GM21528 (cell line): Measurements from ENCODE around the gene SLC25A44.
"Not testable (repeated sequence)": the region's sequence is repeated elsewhere in the genome, so short reads cannot be mapped to it uniquely, and the experiment has no call there.

Source experiments
- ATAC-seq: cut with Tn5 transposase; IDR thresholded peaks from one replicate; pipeline ENCODE4 v1.9.1; 2021; ENCODE audit warnings: mild to moderate bottlenecking, moderate library complexity; ENCODE audit not compliant: unreplicated experiment, low FRiP score

SLC25A44 gene

DNA sequence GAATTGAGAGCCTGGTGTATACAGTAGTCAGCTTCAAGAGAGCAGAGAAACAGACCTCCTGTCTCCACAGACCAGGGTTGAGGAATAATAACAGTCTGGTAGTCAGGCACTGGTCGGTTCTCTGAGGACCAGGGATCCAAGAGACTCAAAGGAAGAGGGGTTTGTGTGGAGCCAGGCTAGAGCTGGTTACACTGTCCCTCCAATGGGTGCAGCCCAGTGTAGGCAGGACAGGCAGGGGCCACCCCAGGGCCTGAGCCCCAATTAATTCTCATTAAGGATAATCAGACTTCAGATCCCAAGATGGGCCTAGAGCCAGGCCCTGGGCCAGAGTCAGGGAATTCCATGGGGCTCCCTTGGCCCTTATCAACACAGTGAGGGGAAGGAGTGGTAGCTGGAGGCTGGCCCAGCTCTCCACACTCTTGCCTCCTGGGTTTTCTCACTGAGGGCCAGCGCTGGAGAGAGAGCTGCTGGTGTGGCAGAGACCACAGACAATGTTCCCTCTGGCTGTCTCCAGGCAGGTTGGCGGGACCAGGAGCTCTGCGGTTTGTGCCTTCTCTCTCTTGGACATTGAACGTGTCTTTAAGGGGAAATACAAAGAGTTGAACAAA, 31.4 kb upstream of the SLC25A44 start:
- ATAC-seq: no peak

DNA sequence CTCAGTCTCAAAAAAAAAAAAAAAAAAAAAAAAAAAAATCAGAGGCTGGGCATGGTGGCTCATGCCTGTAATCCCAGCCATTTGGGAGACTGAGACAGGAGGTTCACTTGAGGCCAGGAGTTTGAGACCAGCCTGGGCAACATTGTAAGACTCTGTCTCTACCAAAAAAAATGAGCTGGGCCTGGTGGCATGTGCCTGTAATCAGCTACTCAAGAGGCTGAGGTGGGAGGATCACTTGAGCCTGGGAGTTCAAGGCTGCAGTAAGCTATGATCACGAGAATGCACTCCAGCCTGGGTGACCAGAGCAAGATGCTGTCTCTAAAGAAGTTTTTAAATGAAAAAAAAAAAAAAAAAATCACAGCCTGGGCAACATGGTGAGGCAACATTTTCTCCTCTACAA, 30.2 kb upstream of the SLC25A44 start:
- ATAC-seq: no peak

DNA sequence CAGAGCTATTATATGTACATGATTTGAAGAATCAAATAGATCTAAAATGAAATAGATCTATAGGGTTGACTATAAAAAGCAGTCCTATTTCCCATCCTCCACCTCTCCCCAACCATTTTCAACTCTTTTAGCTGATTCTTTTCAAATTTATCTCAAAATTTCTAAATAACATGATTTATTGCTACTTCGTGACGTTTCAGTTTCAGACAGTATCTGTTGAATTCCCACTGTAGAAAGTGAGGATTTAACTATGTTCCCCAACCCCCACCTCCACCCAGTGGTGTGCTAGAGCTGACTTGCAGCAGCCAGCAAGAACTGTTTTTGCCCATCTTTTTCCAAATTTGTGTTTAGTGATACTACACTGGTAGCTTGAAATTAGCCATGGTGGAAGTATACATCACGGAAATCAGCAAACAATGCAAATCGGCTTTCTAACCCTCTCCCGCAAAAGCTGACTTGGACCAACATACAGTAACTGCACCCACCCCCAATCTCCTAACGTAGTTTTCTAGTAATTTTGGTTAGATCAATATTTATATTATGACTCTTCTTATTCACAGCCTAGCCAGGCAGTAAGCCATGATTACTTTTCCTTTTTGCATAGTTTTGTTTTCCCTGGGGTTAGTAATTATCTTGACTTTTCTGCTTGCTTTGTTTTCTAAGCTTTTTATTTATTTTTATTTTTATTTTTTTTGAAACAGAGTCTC, 29.6 kb upstream of the SLC25A44 start:
- ATAC-seq: no peak

DNA sequence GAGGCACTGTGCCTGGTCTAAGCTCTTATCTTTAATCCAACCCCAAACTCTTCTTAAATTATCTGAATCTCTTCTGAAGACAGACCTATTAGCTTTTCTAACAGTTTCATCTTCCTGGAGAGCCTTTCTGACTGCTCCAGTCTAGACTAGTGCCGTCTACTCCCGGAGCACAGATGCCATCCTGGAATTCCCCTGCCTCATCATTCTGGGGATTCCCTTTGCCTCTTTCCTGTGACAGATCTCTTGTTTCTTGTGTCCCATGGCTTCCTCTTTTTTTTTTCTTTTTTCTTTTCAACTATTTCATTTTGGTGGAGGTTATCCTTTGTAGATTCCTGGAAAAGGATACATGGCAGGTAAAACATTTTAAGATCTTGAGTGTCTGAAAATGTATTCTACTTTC, 28.8 kb upstream of the SLC25A44 start:
- ATAC-seq: no peak

DNA sequence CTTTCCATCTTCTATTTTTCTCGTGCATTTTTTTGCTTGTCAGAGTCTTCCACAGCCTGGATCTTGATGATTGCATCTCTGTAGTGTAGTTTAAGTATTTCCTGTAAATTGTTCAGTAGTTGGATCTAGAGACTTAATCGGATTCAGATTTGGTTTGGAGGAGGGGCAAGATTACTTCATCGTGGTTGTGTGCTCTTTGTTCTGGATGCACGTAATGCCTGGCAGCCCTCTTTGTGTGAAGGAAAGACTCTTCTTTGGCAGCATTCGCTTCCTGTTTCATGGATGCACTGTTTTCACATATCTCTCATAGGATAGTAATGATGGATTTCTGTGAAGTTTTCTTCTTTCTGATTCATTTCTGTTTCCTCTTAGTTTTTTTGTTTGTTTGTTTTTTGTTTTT, 26.4 kb upstream of the SLC25A44 start:
- no peak for ATAC-seq

DNA sequence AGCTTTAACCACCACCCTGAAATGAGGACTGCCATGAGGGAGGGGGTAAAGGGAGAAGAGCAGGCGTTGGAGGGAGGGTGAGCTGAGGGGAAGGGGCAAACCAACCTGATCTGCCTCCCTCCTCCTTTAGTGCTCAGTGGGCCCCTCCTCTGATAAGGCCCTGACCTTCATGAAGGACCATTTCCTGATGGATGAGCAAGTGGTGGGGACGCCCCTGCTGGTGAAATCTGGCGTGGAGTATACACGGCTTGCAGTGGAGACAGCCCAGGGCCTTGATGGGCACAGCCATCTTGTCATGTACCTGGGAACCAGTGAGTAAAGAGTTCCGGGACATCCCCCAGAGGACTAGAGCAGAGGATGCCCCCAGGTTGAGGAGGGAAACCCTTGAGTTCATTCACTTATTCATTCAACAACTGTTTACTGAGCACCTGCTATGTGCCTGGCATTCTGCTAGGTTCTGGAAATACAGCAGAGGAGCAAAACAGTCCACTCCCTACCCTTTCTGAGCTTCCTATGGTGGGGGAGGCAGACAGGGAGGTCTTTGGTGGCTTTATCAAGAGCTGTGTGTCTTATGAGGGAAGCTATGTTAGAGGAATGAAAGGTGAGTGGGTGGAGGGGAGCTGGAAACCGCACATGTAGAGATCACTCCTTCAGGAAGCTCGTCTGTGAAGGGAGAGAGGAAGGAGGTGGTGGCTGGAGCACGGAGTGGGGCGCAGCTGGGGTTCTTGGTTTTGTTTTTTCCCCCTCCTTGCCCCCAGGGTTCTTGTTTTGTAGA, 21.0 kb upstream of the SLC25A44 start:
- ATAC-seq: no peak

DNA sequence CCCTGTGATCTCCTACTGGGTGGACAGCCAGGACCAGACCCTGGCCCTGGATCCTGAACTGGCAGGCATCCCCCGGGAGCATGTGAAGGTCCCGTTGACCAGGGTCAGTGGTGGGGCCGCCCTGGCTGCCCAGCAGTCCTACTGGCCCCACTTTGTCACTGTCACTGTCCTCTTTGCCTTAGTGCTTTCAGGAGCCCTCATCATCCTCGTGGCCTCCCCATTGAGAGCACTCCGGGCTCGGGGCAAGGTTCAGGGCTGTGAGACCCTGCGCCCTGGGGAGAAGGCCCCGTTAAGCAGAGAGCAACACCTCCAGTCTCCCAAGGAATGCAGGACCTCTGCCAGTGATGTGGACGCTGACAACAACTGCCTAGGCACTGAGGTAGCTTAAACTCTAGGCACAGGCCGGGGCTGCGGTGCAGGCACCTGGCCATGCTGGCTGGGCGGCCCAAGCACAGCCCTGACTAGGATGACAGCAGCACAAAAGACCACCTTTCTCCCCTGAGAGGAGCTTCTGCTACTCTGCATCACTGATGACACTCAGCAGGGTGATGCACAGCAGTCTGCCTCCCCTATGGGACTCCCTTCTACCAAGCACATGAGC, 17.2 kb upstream of the SLC25A44 start:
- no peak for ATAC-seq

DNA sequence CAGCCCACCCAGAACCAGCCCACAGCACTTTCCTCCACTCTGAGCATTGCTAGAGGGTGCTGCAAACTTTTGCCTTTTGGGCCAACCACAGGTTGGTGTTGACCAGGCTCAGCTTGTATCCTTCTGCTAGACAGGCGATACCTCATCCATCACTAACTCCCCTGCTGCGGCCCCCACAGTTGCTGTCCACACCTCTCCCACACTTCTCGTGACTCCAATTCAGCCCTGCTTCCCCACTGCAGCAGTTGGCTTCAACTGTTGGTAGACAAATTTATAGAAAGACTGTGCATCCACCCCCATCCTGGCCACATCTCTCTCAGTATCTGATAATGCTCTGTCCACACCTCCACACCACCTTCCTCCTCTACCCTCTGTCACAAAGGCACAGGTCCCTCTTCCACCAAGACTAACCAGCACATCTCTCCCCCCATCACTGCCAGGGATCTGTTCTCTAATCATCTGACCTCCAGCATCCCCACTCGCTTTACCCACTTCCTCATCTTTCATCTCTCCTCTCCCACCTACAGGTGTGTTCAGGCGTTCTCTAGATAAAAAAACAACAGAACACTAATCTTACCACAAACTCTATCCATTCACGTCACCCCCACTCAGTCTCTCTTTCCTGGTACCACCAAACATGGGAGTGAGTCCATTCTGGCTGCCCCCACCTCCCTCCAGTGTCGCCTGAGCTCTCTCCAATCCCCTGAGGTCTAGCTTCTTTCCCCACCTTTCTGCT, 15.8 kb upstream of the SLC25A44 start:
- ATAC-seq: no peak

DNA sequence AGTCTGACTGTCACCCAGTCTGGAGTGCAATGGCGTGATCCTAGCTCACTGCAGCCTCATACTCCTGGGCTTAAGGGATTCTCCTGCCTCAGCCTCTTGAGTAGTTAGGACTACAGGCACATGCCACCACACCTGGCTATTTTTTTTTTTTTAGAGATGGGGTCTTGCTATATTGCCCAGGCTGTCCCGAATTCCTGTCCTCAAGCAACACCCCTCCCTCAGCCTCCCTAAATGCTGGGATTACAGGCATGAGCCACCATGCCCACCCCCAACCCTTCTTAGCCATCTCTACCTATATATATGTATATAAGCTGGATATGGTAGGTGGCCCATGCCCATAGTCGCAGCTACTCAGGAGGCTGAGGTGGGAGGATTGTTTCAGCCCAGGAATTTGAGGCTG, 13.4 kb upstream of the SLC25A44 start:
- ATAC-seq: no peak

DNA sequence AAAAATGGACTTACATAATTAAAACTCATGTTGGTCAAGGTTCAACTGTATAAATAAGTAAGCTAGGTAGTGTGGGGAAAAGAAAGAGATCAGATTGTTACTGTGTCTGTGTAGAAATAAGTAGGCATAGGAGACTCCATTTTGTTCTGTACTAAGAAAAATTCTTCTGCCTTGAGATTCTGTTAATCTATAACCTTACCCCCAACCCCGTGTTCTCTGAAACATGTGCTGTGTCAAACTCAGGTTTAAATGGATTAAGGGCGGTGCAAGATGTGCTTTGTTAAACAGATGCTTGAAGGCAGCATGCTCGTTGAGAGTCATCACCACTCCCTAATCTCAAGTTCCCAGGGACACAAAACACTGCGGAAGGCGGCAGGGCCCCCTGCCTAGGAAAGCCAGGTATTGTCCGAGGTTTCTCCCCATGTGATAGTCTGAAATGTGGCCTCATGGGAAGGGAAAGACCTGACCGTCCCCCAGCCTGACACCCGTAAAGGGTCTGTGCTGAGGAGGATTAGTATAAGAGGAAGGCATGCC, 12.4 kb upstream of the SLC25A44 start:
- ATAC-seq: not testable (repeated sequence)

DNA sequence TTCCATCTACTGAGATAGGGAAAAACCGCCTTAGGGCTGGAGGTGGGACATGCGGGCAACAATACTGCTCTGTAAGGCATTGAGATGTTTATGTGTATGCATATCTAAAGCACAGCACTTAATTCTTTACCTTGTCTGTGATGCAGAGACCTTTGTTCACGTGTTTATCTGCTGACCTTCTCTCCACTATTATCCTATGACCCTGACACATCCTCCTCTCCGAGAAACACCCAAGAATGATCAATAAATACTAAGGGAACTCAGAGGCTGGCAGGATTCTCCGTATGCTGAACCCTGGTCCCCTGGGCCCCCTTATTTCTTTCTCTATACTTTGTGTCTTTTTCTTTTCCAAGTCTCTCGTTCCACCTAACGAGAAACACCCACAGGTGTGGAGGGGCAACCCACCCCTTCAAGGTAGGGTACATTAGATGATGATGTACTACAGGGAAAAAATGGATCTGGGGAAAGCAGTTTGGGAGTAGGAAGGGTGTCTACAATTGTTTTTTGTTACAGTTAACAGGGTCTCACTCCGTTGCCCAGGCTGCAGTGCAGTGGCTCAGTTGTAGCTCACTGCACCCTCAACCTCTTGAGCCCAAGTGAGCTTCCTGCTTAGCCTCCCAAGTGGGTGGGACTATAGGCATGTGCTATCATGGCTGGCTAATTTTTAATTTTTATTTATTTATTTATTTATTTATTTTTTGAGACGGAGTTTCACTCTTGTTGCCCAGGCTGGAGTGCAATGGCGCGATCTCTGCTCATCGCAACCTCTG, 11.7 kb upstream of the SLC25A44 start:
- not testable (repeated sequence) for ATAC-seq

DNA sequence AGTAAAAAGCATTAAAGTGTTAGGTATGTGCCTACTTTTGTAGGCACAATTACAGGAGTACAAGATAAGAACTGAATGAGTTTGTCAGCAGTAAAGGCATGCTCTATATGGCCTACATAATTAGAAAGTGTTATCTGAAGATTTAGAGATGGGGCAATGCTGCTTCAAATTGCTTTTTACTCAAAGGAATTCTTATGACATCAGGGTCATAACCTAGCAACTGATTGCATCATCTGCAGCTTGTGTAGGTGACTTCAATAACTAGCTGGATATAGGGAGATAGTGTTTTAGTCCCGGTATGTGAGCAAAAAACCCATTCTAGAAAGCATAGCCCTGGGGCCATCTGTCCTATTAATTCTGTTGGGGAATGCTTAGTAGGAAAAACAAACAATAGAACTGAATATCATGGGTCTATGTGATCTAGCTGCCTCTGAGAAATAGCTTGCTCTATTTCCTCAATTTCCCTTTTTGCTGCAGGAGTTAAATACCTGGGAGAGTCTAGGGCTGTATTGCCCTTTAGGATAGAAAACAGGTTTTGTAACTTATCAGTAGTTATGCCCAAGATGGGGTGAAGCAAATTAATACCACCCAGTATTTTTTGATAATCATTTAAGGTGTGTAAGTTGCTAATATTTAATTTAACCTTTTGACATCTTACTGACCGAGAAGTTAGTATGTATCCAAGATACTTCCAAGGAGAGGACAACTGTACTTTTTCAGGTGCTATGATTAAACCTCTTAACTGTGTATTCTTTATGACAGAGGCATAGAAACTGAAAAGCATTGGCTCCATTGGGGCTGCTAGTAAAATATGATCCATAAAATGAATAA, 7.3 kb upstream of the SLC25A44 start:
- ATAC-seq: not testable (repeated sequence)

DNA sequence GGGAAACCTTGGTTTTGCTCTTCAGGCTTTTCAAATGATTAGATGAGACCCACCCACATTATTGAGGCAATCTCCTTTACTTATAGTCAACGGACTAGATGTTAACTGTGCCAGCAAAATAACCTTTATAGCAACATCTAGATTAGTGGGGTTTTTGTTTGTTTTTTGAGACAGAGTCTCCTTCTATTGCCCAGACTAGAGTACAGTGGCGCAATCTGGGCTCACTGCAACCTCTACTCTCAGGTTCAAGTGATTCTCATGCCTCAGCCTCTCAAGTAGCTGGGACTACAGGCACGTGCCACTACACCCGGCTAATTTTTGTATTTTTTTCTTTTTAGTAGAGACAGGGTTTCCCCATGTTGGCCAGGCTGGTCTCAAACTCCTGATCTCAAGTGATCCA, 3.6 kb upstream of the SLC25A44 start:
- ATAC-seq: not testable (repeated sequence)

DNA sequence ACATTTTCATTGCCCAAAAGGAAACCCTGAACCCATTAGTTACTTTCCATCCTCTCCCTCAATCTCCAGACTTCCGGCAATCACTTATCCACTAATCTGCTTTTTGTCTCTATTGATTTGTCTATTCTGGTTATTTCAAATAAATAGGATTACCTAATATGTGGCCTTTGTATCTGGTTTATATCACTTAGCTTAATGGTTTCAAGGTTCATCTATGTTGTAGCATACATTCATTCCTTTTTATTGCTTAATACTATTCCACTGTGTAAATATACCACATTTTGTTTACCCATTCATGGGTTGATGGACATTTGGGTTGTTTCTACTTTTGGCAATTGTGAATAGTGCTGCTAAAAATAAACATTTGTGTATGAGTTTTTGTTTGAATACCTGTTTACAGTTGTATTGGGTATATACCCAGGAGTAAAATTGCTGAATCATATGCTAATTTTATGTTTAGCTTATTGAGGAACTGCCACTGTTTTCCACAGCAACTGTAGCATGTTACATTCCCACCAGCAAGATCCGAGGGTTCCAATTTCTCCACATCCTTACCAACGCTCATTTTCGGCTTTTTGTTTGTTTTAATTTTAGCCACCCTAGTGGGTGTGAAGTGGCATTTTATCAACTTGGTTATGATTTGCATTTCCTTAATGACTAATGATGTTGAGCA, 2.5 kb upstream of the SLC25A44 start:
- no peak for ATAC-seq

DNA sequence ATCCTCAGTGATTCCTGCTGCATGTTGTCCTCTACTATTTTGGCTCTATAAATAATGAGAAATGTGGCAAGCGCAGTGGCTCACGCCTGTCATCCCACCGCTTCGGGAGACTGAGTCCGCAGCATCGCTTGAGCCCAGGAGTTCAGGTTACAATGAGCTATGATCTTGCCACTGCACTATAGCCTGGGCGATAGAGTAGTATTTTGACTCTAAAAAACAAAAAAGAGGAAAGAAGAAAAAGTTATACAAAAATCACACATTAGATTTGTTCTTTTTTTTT, 756 bp upstream of the SLC25A44 start:
- no peak for ATAC-seq

DNA sequence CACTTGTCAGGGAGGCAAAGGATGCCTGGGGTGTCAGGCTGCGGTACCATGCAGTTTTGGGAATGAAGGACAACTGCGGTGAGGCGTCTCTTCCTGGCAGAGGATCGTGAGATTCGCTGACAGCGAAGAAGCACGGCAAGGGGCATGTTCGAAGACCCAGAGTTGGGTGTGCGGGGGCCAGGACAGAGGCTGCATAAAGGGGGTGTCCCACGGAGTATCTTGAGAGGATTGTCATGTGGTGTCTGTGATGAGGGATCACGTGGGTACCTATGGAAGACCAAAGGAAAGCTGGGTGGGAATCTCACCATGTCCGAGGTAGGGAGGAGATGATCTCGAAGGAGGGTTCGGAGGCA, 372 bp downstream of the SLC25A44 start:
- ATAC-seq: peak; percentile 7

DNA sequence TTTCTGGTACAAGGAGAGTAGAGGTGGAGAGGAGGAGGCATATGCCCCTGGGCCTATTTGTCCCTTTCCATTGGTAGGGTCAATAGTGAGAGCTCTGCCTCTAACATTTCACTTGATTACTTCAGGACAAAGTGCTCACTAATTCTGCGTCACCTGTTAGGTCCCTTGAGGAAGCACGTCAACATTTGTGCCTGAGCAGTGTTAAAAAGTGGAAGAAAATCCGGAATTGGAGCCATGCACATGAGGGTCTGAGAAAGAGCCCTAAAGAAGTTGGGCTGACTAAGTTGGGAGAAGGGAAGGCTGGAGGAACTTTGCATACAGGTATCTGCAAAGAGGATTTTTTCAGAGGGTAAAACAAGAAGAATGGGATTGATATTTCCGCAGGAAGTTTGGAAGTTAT, 1.9 kb downstream of the SLC25A44 start:
- ATAC-seq: no peak

DNA sequence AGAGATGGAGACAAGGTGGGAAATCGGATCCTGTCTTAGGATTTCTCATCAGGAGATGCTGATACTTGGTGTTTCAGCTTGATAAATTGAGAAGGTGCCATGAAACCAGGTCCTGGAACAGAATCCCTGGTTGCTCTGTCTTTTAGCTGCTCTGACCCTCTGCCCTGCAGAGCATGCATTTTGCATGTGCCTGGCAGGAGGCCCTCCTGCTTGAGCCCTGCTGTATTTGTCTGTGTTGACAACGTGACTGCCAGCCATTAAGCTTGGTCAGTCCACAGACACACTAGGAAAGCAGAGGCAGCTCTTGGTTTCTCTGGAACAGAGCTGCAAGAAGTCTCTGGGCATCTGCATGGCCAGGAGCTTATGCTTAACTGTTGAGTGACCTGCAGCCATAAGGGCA, 2.5 kb downstream of the SLC25A44 start:
- no peak for ATAC-seq
